LNCaP clone FGC (cell line): ENCODE results near the gene LPXN.

Experiments used
- DNase-seq: peaks from one replicate; pipeline ENCODE4 v3.0.0-alpha.2; 2011; ENCODE audit warnings: low read depth
- H3K4me3 ChIP-seq: 2 replicates; pipeline ENCODE4 v1.5.1; 2011; ENCODE audit warnings: mild to moderate bottlenecking, low read depth, low read length, control low read depth
- TF ChIP-seq, protein P1 (sequence below): IDR thresholded peaks from 2 replicates; pipeline ENCODE4 v1.5.1; 2012; ENCODE audit warnings: mild to moderate bottlenecking; ENCODE audit not compliant: control insufficient read depth, insufficient read depth; ENCODE audit errors: extremely low read depth

LPXN gene

DNA sequence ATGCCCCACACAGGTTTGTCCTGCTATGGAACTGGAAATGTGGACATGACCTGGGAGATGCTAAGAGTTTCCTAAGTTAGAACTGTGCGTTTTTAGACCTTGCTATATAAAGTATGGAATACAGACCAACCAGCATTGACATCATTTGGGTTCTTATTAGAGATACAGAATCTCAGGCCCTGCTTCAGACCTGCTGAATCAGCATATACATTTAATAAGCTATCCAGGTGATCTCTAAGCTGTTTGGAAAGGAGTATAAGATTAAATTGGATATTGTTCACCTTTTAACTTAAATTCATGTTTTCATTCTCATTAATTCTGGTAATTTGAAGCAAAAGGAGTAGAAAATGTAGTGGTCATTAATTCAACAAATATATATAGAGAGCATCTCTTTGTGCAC lies 39.9 kb upstream of the LPXN start:
- no peak overlapping the region for H3K4me3 ChIP-seq
- no peak for DNase-seq
- TF ChIP-seq, protein P1, sequence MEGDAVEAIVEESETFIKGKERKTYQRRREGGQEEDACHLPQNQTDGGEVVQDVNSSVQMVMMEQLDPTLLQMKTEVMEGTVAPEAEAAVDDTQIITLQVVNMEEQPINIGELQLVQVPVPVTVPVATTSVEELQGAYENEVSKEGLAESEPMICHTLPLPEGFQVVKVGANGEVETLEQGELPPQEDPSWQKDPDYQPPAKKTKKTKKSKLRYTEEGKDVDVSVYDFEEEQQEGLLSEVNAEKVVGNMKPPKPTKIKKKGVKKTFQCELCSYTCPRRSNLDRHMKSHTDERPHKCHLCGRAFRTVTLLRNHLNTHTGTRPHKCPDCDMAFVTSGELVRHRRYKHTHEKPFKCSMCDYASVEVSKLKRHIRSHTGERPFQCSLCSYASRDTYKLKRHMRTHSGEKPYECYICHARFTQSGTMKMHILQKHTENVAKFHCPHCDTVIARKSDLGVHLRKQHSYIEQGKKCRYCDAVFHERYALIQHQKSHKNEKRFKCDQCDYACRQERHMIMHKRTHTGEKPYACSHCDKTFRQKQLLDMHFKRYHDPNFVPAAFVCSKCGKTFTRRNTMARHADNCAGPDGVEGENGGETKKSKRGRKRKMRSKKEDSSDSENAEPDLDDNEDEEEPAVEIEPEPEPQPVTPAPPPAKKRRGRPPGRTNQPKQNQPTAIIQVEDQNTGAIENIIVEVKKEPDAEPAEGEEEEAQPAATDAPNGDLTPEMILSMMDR: no peak

DNA sequence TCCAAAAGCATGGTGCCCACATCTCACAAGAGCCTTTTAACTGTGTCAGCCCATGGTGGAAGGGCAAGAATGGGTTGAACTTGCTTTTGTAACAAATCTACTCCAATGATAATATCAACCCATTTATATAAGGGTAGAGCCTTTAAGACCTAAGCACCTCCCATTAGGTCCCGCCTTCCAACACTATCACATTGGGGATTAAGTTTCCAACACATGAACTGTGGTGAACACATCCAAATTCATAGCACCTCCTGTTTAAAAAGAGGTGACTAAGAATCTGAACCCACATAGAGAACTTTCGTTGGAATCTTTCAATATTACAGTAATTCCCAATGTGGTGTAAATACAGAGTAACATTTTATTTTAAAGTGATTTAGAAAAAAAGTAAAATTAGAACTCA lies 37.6 kb upstream of the LPXN start:
- TF ChIP-seq, protein P1: no peak
- DNase-seq: no peak
- no peak overlapping the region for H3K4me3 ChIP-seq

DNA sequence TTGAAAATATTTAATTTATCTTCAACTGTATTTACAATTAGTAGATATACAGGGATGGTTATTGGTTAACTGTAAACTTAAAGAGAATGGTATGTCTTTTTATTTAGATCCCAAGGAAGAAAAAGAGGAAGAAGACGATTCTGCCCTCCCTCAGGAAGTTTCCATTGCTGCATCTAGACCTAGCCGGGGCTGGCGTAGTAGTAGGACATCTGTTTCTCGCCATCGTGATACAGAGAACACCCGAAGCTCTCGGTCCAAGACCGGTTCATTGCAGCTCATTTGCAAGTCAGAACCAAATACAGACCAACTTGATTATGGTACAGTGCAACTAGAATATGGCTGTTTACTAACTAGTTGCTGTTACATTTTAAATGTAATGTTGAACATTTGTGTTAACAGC lies 34.1 kb upstream of the LPXN start:
- no peak for DNase-seq
- TF ChIP-seq, protein P1: no peak

DNA sequence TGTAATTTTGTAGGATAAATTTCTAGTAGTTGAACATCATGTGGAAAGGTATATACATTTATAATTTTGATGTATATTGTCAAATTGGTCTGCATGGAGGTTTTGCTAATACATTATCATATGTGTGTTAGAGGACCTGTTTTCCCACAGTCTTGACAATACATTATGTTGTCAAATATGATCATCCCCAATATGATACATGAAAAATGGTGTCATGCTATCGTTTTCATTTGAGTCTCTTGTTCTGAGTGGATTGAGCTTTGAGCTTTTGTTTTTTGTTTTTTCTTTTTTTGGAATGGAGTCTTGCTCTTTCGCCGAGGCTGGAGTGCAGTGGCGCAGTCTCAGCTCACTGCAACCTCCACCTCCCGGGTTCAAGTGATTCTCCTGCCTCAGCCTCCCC lies 32.7 kb upstream of the LPXN start:
- TF ChIP-seq, protein P1: no peak
- H3K4me3 ChIP-seq: no peak overlapping the region
- no peak for DNase-seq

More for the DNA sequence above, 34.1 kb upstream of the LPXN start:
- no peak overlapping the region for H3K4me3 ChIP-seq

DNA sequence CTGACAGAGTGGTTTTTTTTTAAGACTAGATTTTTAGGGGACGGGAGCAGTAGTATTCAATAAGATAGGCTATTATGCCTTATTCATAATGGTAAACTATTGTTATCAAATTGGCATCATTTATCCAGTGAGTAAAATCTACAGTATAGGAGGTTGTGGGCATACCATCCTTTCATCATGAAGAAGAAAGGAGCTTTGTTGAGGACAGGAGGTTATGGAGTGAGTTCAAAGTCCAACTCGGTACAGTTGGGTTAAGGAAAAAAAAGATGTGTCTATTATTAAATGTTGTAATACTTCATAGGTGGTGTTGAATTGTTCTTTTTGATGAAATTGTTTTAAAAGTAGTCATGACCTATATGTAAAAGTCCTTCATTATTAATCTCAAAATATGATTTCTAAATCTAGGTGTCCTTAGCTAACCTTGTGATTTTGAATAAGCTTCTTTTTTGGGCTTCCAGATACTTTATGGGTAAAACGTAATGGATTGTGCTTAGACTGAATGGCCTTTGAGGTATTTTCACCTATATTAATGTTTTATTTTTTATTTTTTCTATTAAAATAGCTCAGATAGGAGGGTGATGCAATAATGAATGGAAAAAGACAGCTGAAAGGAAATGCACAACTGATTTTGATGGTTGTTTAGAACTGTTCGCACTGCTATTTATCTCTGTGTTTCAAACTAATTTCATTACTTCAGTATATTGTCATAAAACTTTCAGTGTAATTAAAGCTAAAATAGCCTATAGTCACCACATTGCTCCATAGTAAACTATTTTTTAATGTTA lies 31.5 kb upstream of the LPXN start:
- TF ChIP-seq, protein P1: no peak
- no peak overlapping the region for H3K4me3 ChIP-seq
- no peak for DNase-seq

DNA sequence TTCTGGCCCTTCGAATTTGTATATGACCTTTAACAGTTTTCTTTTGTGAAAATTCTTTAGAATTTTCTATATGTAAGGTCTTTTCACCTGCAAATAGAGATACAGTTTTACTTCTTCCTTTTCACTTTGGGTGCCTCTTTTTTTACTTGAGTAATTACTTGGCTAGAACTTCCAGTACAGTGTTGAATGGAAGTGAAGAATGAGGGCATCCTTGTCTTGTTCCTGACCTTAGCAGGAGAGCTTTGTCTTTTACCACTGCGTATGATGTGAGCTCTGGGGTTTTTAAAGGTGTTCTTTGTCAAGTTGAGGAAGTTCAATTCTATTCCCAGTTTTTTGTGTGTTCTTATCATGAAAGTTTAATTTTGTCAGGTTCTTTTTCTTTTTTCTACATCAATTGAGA lies 24.9 kb upstream of the LPXN start:
- no peak overlapping the region for H3K4me3 ChIP-seq
- TF ChIP-seq, protein P1: no peak
- DNase-seq: no peak
